CD4-positive, alpha-beta T cell treated with Interleukin-6 at 100 ng/mL for 8 hours (primary cell): ENCODE results near the gene PCYT1A.
"Not testable (repeated sequence)": the region's sequence is repeated elsewhere in the genome, so short reads cannot be mapped to it uniquely, and the experiment has no call there.

Experiments
- DNase-seq: peaks from one replicate; pipeline ENCODE4 v3.0.0-alpha.2; 2020; ENCODE audit warnings: mixed read lengths, low spot score

Gene PCYT1A

GRCh38 chr3:196192524-196193051, 94.9 kb downstream of the PCYT1A start:
- DNase-seq: no peak

GRCh38 chr3:196192036-196192523, 95.4 kb downstream of the PCYT1A start:
- DNase-seq: peak; percentile 47

DNA sequence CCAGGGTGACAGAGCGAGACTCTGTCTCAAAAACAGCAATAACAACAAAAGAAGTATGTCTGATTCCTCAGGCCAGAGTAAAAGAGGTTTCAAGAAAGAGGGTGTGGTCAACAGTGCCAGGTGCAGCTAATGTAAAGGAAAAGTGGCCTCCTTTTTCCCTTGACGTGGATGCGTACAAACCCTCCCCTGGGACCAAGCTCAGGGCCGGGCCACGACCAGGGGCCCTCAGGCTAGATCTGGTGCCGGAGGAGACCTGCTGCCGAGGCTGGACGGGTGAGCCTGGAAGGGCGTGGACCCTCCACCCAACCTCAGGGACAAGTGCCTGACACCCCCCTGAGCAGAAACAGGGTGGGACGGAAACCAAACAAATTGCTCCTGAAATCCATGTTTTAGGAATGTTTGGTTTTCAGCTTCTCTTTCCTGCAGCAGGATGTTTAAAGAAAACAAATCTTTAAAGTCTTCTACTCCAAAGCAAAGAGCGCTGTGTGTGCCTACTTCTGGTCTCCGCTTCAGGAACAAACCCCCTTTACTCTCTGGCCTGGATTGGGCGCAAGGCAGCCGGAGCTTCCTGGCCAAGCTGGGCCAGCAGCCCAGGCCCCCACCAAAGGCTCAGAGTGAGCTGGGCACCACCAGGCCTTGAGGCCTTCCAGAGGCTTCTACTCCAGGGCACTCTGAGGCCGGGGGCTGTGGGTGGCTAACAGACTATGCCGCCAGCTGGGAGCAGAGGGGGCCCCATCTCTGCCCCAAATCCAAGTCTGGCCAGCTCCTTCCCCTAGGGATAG, 97.8 kb downstream of the PCYT1A start:
- no peak for DNase-seq

GRCh38 chr3:196186651-196187573, 100.6 kb downstream of the PCYT1A start:
- peak; percentile 20 for DNase-seq

DNA sequence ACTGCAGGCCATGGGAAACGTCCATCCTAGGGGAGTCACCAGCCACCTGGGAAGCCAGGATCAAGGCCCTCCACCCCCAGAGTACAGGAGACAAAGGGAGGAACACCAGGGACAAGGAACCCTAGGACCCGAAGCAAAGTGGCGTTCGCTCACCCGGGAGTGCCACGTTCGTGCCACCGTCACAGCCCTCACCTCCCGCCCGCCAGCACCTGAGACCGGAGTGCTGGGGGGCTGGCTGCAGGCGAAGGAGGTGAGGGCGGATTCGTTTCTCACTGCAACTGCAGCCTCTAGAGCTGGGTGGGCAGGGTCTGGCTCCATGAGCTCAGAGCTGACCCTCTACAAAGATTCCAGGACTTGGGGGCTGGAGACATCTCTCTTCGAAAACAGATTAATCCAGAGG, 102.6 kb downstream of the PCYT1A start:
- no peak for DNase-seq

DNA sequence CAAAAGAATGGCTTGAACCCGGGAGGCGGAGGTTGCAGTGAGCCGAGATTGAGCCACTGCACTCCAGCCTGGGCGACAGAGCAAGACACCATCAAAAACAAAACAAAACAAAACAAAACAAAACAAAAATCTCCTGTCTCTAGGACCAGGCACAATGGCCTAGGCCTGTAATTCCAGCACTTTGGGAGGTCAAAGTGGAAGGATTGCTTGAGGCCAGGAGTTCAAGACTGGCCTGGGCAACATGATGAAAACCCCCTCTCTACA, 103.4 kb downstream of the PCYT1A start:
- not testable (repeated sequence) for DNase-seq

GRCh38 chr3:196181127-196181546, 106.4 kb downstream of the PCYT1A start:
- no peak for DNase-seq

DNA sequence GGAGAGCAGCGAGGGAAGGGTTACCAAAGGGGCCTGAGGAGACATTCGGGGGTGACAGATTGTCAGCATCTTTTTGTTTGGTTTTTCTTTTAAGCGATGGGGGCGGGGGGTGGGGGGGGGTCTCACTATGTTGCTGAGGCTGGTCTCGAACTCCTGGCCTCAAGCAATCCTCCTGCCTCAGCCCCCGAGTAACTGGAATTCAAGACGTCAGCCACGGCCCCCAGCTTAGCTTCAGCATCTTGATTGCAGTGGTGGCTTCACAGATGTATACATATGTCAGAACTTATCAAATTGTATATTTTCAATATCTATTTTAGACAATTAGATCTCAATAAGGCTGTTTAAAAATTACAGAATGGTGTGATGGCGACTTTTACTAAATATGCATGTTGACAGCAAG, 107.2 kb downstream of the PCYT1A start:
- no peak for DNase-seq
